H1 (cell line): ENCODE data around the gene TGFBR2. TPM values are rescaled to one million over a fixed set of nuclear protein-coding genes. Genes with fewer than 3 reads are reported as not detected.

Experiments
- CTCF ChIA-PET: fragments of 300-600 bp; sonication (Branson Sonifier 250); formaldehyde crosslinking; loops from one replicate; lab custom pipeline; 2021; ENCODE audit not compliant: partially characterized antibody; lab: Charles Lee
- POLR2A ChIA-PET: fragments of 300-600 bp; sonication (Branson Sonifier 250); formaldehyde crosslinking; loops from one replicate; lab custom pipeline; 2021; ENCODE audit warnings: inconsistent platforms; ENCODE audit not compliant: partially characterized antibody; lab: Charles Lee
- DNase-seq, 2 experiments: peaks; one replicate each; pipeline versions ENCODE4 v3.0.0 to v3.0.0-alpha.2; 2010 to 2022; ENCODE audit warnings: low spot score in 2 of 2, low read depth in 1 of 2, mixed read lengths in 1 of 2
- FAIRE-seq: peaks from 2 replicates; lab custom pipeline; 2011; peaks lifted over from hg19 to GRCh38; lab: Jason Lieb, UNC
- H2AFZ ChIP-seq: 2 replicates; pipeline ENCODE4 v1.8.1; 2012; ENCODE audit warnings: low read length, inconsistent platforms
- H2AK5ac ChIP-seq: 2 replicates; pipeline ENCODE4 v1.6.1; 2013; ENCODE audit warnings: low read depth, low read length
- H2BK120ac ChIP-seq: replicated peaks from 2 replicates; pipeline ENCODE3; 2013; ENCODE audit warnings: low read depth, low read length, inconsistent platforms
- H2BK12ac ChIP-seq: 2 replicates; pipeline ENCODE4 v1.6.1; 2013; ENCODE audit warnings: low read depth, low read length
- H2BK15ac ChIP-seq: 2 replicates; pipeline ENCODE4 v1.6.1; 2013; ENCODE audit warnings: low read length
- H2BK20ac ChIP-seq: 2 replicates; pipeline ENCODE4 v1.6.1; 2013; ENCODE audit warnings: low read length
- H2BK5ac ChIP-seq: 2 replicates; pipeline ENCODE4 v1.6.1; 2013; ENCODE audit warnings: low read depth, low read length
- H3K14ac ChIP-seq: 2 replicates; pipeline ENCODE4 v1.6.1; 2013; ENCODE audit warnings: inconsistent platforms; ENCODE audit not compliant: insufficient read length
- H3K18ac ChIP-seq: 2 replicates; pipeline ENCODE4 v1.6.1; 2013; ENCODE audit warnings: low read length; ENCODE audit errors: extremely low read depth
- H3K23ac ChIP-seq: 2 replicates; pipeline ENCODE4 v1.6.1; 2013; ENCODE audit warnings: inconsistent platforms; ENCODE audit not compliant: insufficient read length
- H3K23me2 ChIP-seq: 2 replicates; pipeline ENCODE4 v1.6.1; 2013; ENCODE audit warnings: low read depth, low read length
- H3K27ac ChIP-seq: 2 replicates; pipeline ENCODE4 v1.6.1; 2011; ENCODE audit warnings: low read depth, low read length, inconsistent platforms
- H3K27me3 ChIP-seq, 4 experiments: replicated peaks in 1 of 4; 1 replicate in 1 of 4; 2 replicates in 3 of 4; pipeline versions ENCODE4 v1.6.1 to v1.8.1; 2011 to 2013; ENCODE audit warnings: low read length in 3 of 4, mild to moderate bottlenecking in 3 of 4, inconsistent platforms in 2 of 4, mixed read lengths in 2 of 4, moderate library complexity in 1 of 4; ENCODE audit not compliant: control insufficient read depth in 3 of 4, insufficient read depth in 3 of 4; ENCODE audit errors: extremely low read depth in 1 of 4
- H3K36me3 ChIP-seq, 4 experiments: 2 replicates each; pipeline versions ENCODE4 v1.6.1 to v1.8.1; 2011 to 2013; ENCODE audit warnings: mild to moderate bottlenecking in 4 of 4, low read length in 3 of 4, moderate library complexity in 2 of 4, control low read depth in 1 of 4, inconsistent platforms in 1 of 4; ENCODE audit not compliant: insufficient read depth in 4 of 4, control insufficient read depth in 2 of 4
- H3K4ac ChIP-seq: replicated peaks from 2 replicates; pipeline ENCODE3; 2013; ENCODE audit warnings: low read length, low read depth, mixed read lengths, inconsistent platforms; ENCODE audit not compliant: insufficient read length
- H3K4me1 ChIP-seq, 4 experiments: replicated peaks in 1 of 4; 1 replicate in 1 of 4; 2 replicates in 3 of 4; pipeline versions ENCODE4 v1.6.1 to v1.8.1; 2011 to 2013; ENCODE audit warnings: low read length in 3 of 4, inconsistent platforms in 2 of 4, mixed read lengths in 1 of 4; ENCODE audit not compliant: insufficient read depth in 4 of 4, control insufficient read depth in 3 of 4
- H3K4me2 ChIP-seq, 2 experiments: 2 replicates each; pipeline versions ENCODE4 v1.6.1 to v1.8.1; 2011 to 2013; ENCODE audit warnings: low read depth in 2 of 2, low read length in 2 of 2, control low read depth in 1 of 2, inconsistent platforms in 1 of 2, mild to moderate bottlenecking in 1 of 2; ENCODE audit not compliant: insufficient read depth in 1 of 2
- H3K4me3 ChIP-seq, 4 experiments: fragments of 200-600, 300-600 bp in 1 of 4; sonication (generic), shearing (Covaris generic), sonication (Bioruptor Twin) in 1 of 4; 2 replicates each; pipeline versions ENCODE4 v1.5.1 to v1.8.1; 2011 to 2016; ENCODE audit warnings: low read length in 4 of 4, low read depth in 3 of 4, control low read depth in 2 of 4, inconsistent platforms in 2 of 4, mild to moderate bottlenecking in 2 of 4, mixed read lengths in 1 of 4, moderate library complexity in 1 of 4; ENCODE audit not compliant: insufficient read depth in 2 of 4; ENCODE audit errors: extremely low read depth in 1 of 4
- H3K56ac ChIP-seq: replicated peaks from 2 replicates; pipeline ENCODE3; 2013; ENCODE audit warnings: low read depth, mild to moderate bottlenecking, mixed read lengths, low read length, inconsistent platforms; ENCODE audit not compliant: insufficient read length
- H3K79me1 ChIP-seq: 2 replicates; pipeline ENCODE4 v1.6.1; 2013; ENCODE audit warnings: low read depth, low read length, control low read depth
- H3K79me2 ChIP-seq, 2 experiments: 2 replicates each; pipeline versions ENCODE4 v1.6.1 to v1.8.1; 2012 to 2013; ENCODE audit warnings: low read length in 2 of 2, mild to moderate bottlenecking in 2 of 2, inconsistent platforms in 1 of 2; ENCODE audit not compliant: insufficient read depth in 2 of 2, control insufficient read depth in 1 of 2
- H3K9ac ChIP-seq, 4 experiments: replicated peaks in 1 of 4; 1 replicate in 1 of 4; 2 replicates in 3 of 4; pipeline versions ENCODE4 v1.6.1 to v1.8.1; 2011 to 2013; ENCODE audit warnings: low read depth in 3 of 4, low read length in 3 of 4, control low read depth in 2 of 4, mild to moderate bottlenecking in 2 of 4, moderate library complexity in 2 of 4, inconsistent platforms in 1 of 4; ENCODE audit errors: extremely low read depth in 1 of 4
- H3K9me3 ChIP-seq, 2 experiments: 2 replicates each; pipeline versions ENCODE4 v1.6.1 to v1.8.1; 2012 to 2013; ENCODE audit warnings: mild to moderate bottlenecking in 2 of 2, moderate library complexity in 2 of 2, control low read depth in 1 of 2, inconsistent platforms in 1 of 2, low read depth in 1 of 2, low read length in 1 of 2, mixed read lengths in 1 of 2; ENCODE audit not compliant: insufficient read depth in 2 of 2
- H4K20me1 ChIP-seq, 2 experiments: replicated peaks in 1 of 2; 2 replicates each; pipeline versions ENCODE3 to v1.8.1; 2011 to 2013; ENCODE audit warnings: inconsistent platforms in 2 of 2, low read length in 2 of 2, mild to moderate bottlenecking in 1 of 2; ENCODE audit not compliant: insufficient read depth in 2 of 2, control insufficient read depth in 1 of 2
- H4K5ac ChIP-seq: 2 replicates; pipeline ENCODE4 v1.6.1; 2013; ENCODE audit warnings: low read length, low read depth, mixed read lengths, inconsistent platforms; ENCODE audit not compliant: insufficient read length
- H4K8ac ChIP-seq: 2 replicates; pipeline ENCODE4 v1.8.0; 2013; ENCODE audit warnings: mild to moderate bottlenecking, moderate library complexity, low read length, inconsistent platforms; ENCODE audit not compliant: insufficient read depth; ENCODE audit errors: extremely low read depth
- H4K91ac ChIP-seq: replicated peaks from 2 replicates; pipeline ENCODE3; 2013; ENCODE audit warnings: low read length, mixed read lengths, inconsistent platforms; ENCODE audit not compliant: insufficient read length
- BCL11A ChIP-seq, 2 experiments: IDR thresholded peaks; one replicate each; pipeline ENCODE4 v1.6.1; 2011; ENCODE audit warnings: low read depth in 2 of 2, low read length in 2 of 2, mild to moderate bottlenecking in 2 of 2
- GABPA ChIP-seq: IDR thresholded peaks from 2 replicates; pipeline ENCODE4 v1.6.1; 2011; ENCODE audit warnings: mild to moderate bottlenecking, low read length, moderate library complexity, borderline replicate concordance; ENCODE audit not compliant: insufficient read depth
- GTF2F1 ChIP-seq: IDR thresholded peaks from 2 replicates; pipeline ENCODE4 v1.6.1; 2012; ENCODE audit warnings: low read depth, low read length, improper control_type of control experiment, borderline replicate concordance
- HDAC2 ChIP-seq, 2 experiments: fragments of 300-600 bp in 1 of 2; sonication (generic) in 1 of 2; IDR thresholded peaks; 2 replicates each; pipeline ENCODE4 v1.6.1; 2011 to 2012; ENCODE audit warnings: low read depth in 2 of 2, low read length in 2 of 2, mild to moderate bottlenecking in 2 of 2, moderate library complexity in 2 of 2, borderline replicate concordance in 1 of 2, inconsistent platforms in 1 of 2
- KDM1A ChIP-seq: fragments of 200-600, 300-600 bp; sonication (generic); IDR thresholded peaks from 2 replicates; pipeline ENCODE4 v1.7.1; 2016; ENCODE audit warnings: mild to moderate bottlenecking, low read length, borderline replicate concordance
- KDM4A ChIP-seq: IDR thresholded peaks from one replicate; pipeline ENCODE4 v1.7.1; 2012; ENCODE audit warnings: low read depth, mild to moderate bottlenecking, moderate library complexity, low read length, inconsistent platforms; ENCODE audit not compliant: severe bottlenecking
- POU5F1 ChIP-seq: IDR thresholded peaks from 2 replicates; pipeline ENCODE4 v1.6.1; 2011; ENCODE audit warnings: low read depth, mild to moderate bottlenecking, low read length, moderate library complexity
- RAD21 ChIP-seq, 2 experiments: IDR thresholded peaks in 1 of 2; conservative IDR thresholded peaks in 1 of 2; 2 replicates each; pipeline ENCODE4 v1.6.1; 2011; ENCODE audit warnings: low read depth in 2 of 2, low read length in 2 of 2, improper control_type of control experiment in 1 of 2, inconsistent platforms in 1 of 2, mild to moderate bottlenecking in 1 of 2, moderate library complexity in 1 of 2
- SIX5 ChIP-seq: IDR thresholded peaks from 2 replicates; pipeline ENCODE4 v1.6.1; 2011; ENCODE audit warnings: mild to moderate bottlenecking, low read depth, low read length
- WGBS, 2 experiments: shearing (Covaris generic) in 1 of 2; methylation state at CpG; one replicate each; pipeline versions ENCODE4 v1.1.6 to v1.1.7; 2013 to 2015; ENCODE audit warnings: low lambda C conversion rate in 2 of 2, mixed read lengths in 2 of 2, inconsistent platforms in 1 of 2, low coverage in 1 of 2, missing lambda C conversion rate in 1 of 2; ENCODE audit not compliant: insufficient replicate concordance in 2 of 2, insufficient coverage in 1 of 2, insufficient read length in 1 of 2; ENCODE audit errors: extremely low coverage in 1 of 2, missing lambda C conversion rate in 1 of 2; 5-methylcytosine and 5-hydroxymethylcytosine counted together
- polyA plus RNA-seq, 7 experiments: library from polyadenylated mRNA; depleted of rRNA in 3 of 7; stranded (reverse) in 5 of 7; unstranded in 2 of 7; fragments of >200 nt in 5 of 7; fragments of 200-250 nt in 2 of 7; gene quantifications; 1 replicate in 5 of 7; 2 replicates in 1 of 7; 4 replicates in 1 of 7; pipeline versions ENCODE4 v1.2.1 to v1.2.3, GENCODE V29; 2011 to 2013; ENCODE audit warnings: missing spikeins in 2 of 7, mixed read lengths in 2 of 7
- total RNA-seq: library from RNA; stranded (reverse); fragmentation: NEBNext Ultra II Directional; extraction: Animal tissue kit (Norgen Biotek cat#: 25700); gene quantifications from 2 replicates; pipeline ENCODE4 v1.2.1, GENCODE V29; 2021
- TF ChIP-seq, protein P1 (sequence below): IDR thresholded peaks from 2 replicates; pipeline ENCODE4 v1.6.1; 2012; ENCODE audit warnings: inconsistent platforms

Gene TGFBR2
- total and polyA plus RNA-seq, 2 of the 8 experiments (the other 6 are each of a cell fraction or from before 2014, with no cell fraction given): 4.2 to 7.4 TPM

DNA sequence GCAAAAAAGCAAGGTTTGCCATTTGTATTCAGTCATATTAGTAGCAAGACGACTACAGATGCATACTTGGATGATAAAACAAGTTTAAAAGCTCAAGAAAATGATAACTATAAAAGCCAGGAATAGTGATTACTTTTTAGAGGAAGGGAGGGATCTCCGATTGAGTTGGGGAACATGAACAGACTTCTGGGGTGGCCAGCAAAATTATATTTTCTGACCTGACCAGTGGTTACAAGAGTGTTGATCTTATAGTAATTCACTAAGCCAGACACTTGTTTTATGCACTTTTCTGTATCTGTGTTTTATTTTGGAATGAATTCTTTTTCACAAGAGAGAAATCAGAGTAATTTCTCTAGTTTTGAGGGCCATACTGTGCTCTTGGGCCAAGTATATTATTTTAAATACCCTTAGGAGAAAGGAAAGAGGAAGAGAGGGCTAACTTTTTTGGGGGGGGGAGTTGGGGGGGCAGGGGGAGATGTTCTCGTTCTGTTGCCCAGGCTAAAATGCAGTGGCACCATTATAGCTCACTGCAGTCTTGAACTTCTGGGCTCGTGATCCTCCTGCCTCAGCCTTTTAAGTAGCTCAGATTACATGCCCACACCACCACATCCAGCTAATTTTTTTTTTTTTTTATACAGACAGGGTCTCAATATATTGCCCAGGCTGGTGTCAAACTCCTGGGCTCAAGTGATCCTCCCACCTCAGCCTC lies 57.3 kb downstream of the TGFBR2 start:
- H2AK5ac ChIP-seq: no peak overlapping the region
- POLR2A ChIA-PET: interaction anchor here (0.6 to 0.7 kb wide), 2 partner anchors 16 to 40 kb away, joined by 3 read pairs; no protein-coding TSS in a partner anchor
- 87% methylated on average over 3 of the region's 4 CpGs; no CpG with 5 or more reads in 1 of the 2 experiments for WGBS, 2 experiments
- no peak overlapping the region for H3K18ac ChIP-seq
- no peaks in the 10 kb centered on the region; a peak in 1 of 8 replicates for H3K36me3 ChIP-seq
- no peaks in the 10 kb centered on the region for H3K9me3 ChIP-seq
- no peaks in the 10 kb centered on the region; the same call in 1 of the 2 replicates for H3K79me1 ChIP-seq
- H4K20me1 ChIP-seq: no peaks in the 10 kb centered on the region
- H2AFZ ChIP-seq: no peak overlapping the region
- H3K4me1 ChIP-seq: peaks cover 0 to 17% (median 11%) of the 10 kb centered on the region in 4 experiments; a peak in 4 of 7 replicates
- no peak overlapping the region for H3K4me2 ChIP-seq
- H3K23ac ChIP-seq: no peak overlapping the region
- no peak overlapping the region for H4K91ac ChIP-seq
- H3K9ac ChIP-seq: no peak overlapping the region
- no peak overlapping the region for H4K5ac ChIP-seq
- H3K4ac ChIP-seq: no peak overlapping the region
- no peaks in the 10 kb centered on the region for H3K23me2 ChIP-seq
- no peaks in the 10 kb centered on the region for H3K27me3 ChIP-seq
- no peak overlapping the region for H4K8ac ChIP-seq
- no peak overlapping the region for H2BK120ac ChIP-seq
- no peak overlapping the region for H3K56ac ChIP-seq
- FAIRE-seq (no peak), DNase-seq (no peak)
- no peak overlapping the region for H3K4me3 ChIP-seq
- no peak overlapping the region for H2BK12ac ChIP-seq
- H2BK20ac ChIP-seq: no peak overlapping the region
- H3K27ac ChIP-seq: no peak overlapping the region
- CTCF ChIA-PET: interaction anchor here (0.5 to 0.7 kb wide), 3 partner anchors 31 to 552 kb away, joined by 3 read pairs; no protein-coding TSS in a partner anchor
- no peak overlapping the region for H3K14ac ChIP-seq
- H2BK15ac ChIP-seq: no peak overlapping the region
- H3K79me2 ChIP-seq: no peaks in the 10 kb centered on the region
- H2BK5ac ChIP-seq: no peak overlapping the region
- TF ChIP-seq KDM1A (no peak), SIX5 (no peak), POU5F1 (no peak), GTF2F1 (no peak), RAD21 (IDR thresholded peaks at IDR 0.05 in 1 of 2, conservative IDR thresholded peaks at IDR 0.05 in 1 of 2; ENCODE audit: low read depth in 2 of 2, low read length in 2 of 2) (no peak), KDM4A (no peak), BCL11A (IDR thresholded peaks at IDR 0.05; ENCODE audit: low read depth in 2 of 2, low read length in 2 of 2) (no peak), GABPA (no peak), HDAC2 (IDR thresholded peaks at IDR 0.05; ENCODE audit: borderline replicate concordance in 1 of 2, low read depth in 2 of 2, low read length in 2 of 2) (no peak)
- TF ChIP-seq, protein P1, sequence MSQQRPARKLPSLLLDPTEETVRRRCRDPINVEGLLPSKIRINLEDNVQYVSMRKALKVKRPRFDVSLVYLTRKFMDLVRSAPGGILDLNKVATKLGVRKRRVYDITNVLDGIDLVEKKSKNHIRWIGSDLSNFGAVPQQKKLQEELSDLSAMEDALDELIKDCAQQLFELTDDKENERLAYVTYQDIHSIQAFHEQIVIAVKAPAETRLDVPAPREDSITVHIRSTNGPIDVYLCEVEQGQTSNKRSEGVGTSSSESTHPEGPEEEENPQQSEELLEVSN: no peak
